ENCODE results near the gene PRPF18.
"Not testable (repeated sequence)": the region's sequence is repeated elsewhere in the genome, so short reads cannot be mapped to it uniquely, and the experiment has no call there.

Gene PRPF18

GRCh38 chr10:13586676-13587355, at the start of gene PRPF18:
PRPF18 (plus strand) TSS chr10:13586965; CDS start chr10:13587087, 122 bp downstream.
- peak; percentile 97 for DNase-seq

- not testable (repeated sequence) for DNase-seq
Observed at GRCh38 chr10:13537985-13538384, 48.8 kb upstream of the PRPF18 start.

GRCh38 chr10:13542533-13542932, 44.2 kb upstream of the PRPF18 start:
- no peak for DNase-seq

- no peak for DNase-seq
Observed at GRCh38 chr10:13550802-13551201, 36.0 kb upstream of the PRPF18 start.

- no peak for DNase-seq
Observed at GRCh38 chr10:13555884-13556510, 30.8 kb upstream of the PRPF18 start.

- no peak for DNase-seq
Observed at GRCh38 chr10:13559124-13559700, 27.6 kb upstream of the PRPF18 start.

GRCh38 chr10:13560597-13560996, 26.2 kb upstream of the PRPF18 start:
- no peak for DNase-seq

- no peak for DNase-seq
Observed at GRCh38 chr10:13563481-13564445, 23.0 kb upstream of the PRPF18 start.

GRCh38 chr10:13564576-13564975, 22.2 kb upstream of the PRPF18 start:
- no peak for DNase-seq

- DNase-seq: no peak
Observed at GRCh38 chr10:13567030-13567429, 19.7 kb upstream of the PRPF18 start.

GRCh38 chr10:13571541-13571940, 15.2 kb upstream of the PRPF18 start:
- no peak for DNase-seq

GRCh38 chr10:13573960-13574359, 12.8 kb upstream of the PRPF18 start:
- no peak for DNase-seq

- DNase-seq: no peak
Observed at GRCh38 chr10:13585195-13585751, 1.5 kb upstream of the PRPF18 start.

- no peak for DNase-seq
Observed at GRCh38 chr10:13585943-13586342, 822 bp upstream of the PRPF18 start.

GRCh38 chr10:13587391-13587790, 626 bp downstream of the PRPF18 start:
- no peak for DNase-seq

- DNase-seq: no peak
Observed at GRCh38 chr10:13589316-13589715, 2.6 kb downstream of the PRPF18 start.

GRCh38 chr10:13590886-13591285, 4.1 kb downstream of the PRPF18 start:
- no peak for DNase-seq

GRCh38 chr10:13592306-13592705, 5.5 kb downstream of the PRPF18 start:
- DNase-seq: no peak

GRCh38 chr10:13593535-13593934, 6.8 kb downstream of the PRPF18 start:
- DNase-seq: no peak

GRCh38 chr10:13594641-13595040, 7.9 kb downstream of the PRPF18 start:
- no peak for DNase-seq

GRCh38 chr10:13597909-13598308, 11.1 kb downstream of the PRPF18 start:
- DNase-seq: no peak

GRCh38 chr10:13604357-13605040, 17.7 kb downstream of the PRPF18 start:
- no peak for DNase-seq

All from activated CD8-positive, alpha-beta memory T cell treated with anti-CD3 and anti-CD28 coated beads for 24 hours (primary cell).